ENCODE measurements around the gene MEGF6.

MEGF6 gene

GRCh38 chr1:3479511-3480368 lies 131.6 kb downstream of the MEGF6 start:
- no peak for DNase-seq

- no peak for DNase-seq
These were observed 133.1 kb downstream of the MEGF6 start for GRCh38 chr1:3478187-3478586.

- no peak for DNase-seq
These were observed 133.9 kb downstream of the MEGF6 start for GRCh38 chr1:3477241-3477995.

- no peak for DNase-seq
These were observed 134.6 kb downstream of the MEGF6 start for GRCh38 chr1:3476666-3477065.

GRCh38 chr1:3475839-3476573 lies 135.3 kb downstream of the MEGF6 start:
- DNase-seq: no peak

GRCh38 chr1:3474421-3474820 lies 136.9 kb downstream of the MEGF6 start:
- no peak for DNase-seq

GRCh38 chr1:3474016-3474415 lies 137.3 kb downstream of the MEGF6 start:
- DNase-seq: no peak

- DNase-seq: no peak
These were observed 137.9 kb downstream of the MEGF6 start for GRCh38 chr1:3473381-3473844.

- DNase-seq: no peak
These were observed 138.4 kb downstream of the MEGF6 start for GRCh38 chr1:3472906-3473305.

GRCh38 chr1:3472088-3472850 lies 139.0 kb downstream of the MEGF6 start:
- no peak for DNase-seq

GRCh38 chr1:3471356-3472087 lies 139.8 kb downstream of the MEGF6 start:
- DNase-seq: no peak

- no peak for DNase-seq
These were observed 140.5 kb downstream of the MEGF6 start for GRCh38 chr1:3470650-3471355.

- DNase-seq: no peak
These were observed 141.3 kb downstream of the MEGF6 start for GRCh38 chr1:3469849-3470649.

- no peak for DNase-seq
These were observed 142.0 kb downstream of the MEGF6 start for GRCh38 chr1:3469104-3469848.

- no peak for DNase-seq
These were observed 142.8 kb downstream of the MEGF6 start for GRCh38 chr1:3468236-3469103.

GRCh38 chr1:3467096-3468036 lies 143.9 kb downstream of the MEGF6 start:
- no peak for DNase-seq

GRCh38 chr1:3466366-3467075 lies 144.8 kb downstream of the MEGF6 start:
- DNase-seq: no peak

All from activated CD4-positive, CD25-positive, alpha-beta regulatory T cell treated with anti-CD3 and anti-CD28 coated beads, Interleukin-2, amount 50 U/mL, for 72 hours (primary cell).